ENCODE data around the gene BMP6. TPM values are rescaled to one million over a fixed set of nuclear protein-coding genes. Genes with fewer than 3 reads are reported as not detected.

Gene BMP6
- total RNA-seq, 4 donors from 2014 or later: 0.57 to 2.9 (median 1.1) TPM

DNA sequence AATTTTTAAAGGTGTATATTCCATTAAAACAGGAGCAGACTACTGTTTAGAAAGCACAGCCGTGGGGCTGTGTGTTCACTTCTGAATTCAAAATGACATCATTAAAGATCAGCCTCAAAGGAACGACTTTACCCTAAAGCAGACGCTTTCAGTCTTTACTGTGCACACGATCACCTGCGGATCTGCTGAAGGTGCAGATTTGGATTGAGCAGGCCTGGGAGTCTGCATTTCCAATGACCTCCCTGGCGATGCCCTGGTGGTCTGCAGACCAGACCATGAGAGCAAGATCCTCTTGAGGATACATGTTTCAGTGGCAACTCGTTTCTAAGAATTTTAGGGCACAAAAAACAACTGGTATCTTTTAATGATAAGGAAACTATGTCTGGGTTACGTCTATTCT is 157.5 kb downstream of the BMP6 start:
- peaks cover 27 to 90% (median 54%) of the 10 kb centered on the region in 3 donors for H3K36me3 ChIP-seq
- no peaks in the 10 kb centered on the region for H3K27me3 ChIP-seq
- H3K4me3 ChIP-seq: no peak overlapping the region
- TF ChIP-seq, protein P1, sequence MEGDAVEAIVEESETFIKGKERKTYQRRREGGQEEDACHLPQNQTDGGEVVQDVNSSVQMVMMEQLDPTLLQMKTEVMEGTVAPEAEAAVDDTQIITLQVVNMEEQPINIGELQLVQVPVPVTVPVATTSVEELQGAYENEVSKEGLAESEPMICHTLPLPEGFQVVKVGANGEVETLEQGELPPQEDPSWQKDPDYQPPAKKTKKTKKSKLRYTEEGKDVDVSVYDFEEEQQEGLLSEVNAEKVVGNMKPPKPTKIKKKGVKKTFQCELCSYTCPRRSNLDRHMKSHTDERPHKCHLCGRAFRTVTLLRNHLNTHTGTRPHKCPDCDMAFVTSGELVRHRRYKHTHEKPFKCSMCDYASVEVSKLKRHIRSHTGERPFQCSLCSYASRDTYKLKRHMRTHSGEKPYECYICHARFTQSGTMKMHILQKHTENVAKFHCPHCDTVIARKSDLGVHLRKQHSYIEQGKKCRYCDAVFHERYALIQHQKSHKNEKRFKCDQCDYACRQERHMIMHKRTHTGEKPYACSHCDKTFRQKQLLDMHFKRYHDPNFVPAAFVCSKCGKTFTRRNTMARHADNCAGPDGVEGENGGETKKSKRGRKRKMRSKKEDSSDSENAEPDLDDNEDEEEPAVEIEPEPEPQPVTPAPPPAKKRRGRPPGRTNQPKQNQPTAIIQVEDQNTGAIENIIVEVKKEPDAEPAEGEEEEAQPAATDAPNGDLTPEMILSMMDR (IDR thresholded peaks at IDR 0.05): no peak
- no peak for TF ChIP-seq POLR2A (IDR thresholded peaks at IDR 0.05)
- intact Hi-C loops (cut with DNase I): no loop called here
- DNase-seq: no peak
- WGBS, 2 donors: 93 to 100% methylated on average over 7 to 8 of the region's 8 CpGs
- peaks cover 0 to 4% (median 0%) of the 10 kb centered on the region in 3 donors for H3K4me1 ChIP-seq
- H3K27ac ChIP-seq: no peak overlapping the region
- no peaks in the 10 kb centered on the region for H3K9me3 ChIP-seq

DNA sequence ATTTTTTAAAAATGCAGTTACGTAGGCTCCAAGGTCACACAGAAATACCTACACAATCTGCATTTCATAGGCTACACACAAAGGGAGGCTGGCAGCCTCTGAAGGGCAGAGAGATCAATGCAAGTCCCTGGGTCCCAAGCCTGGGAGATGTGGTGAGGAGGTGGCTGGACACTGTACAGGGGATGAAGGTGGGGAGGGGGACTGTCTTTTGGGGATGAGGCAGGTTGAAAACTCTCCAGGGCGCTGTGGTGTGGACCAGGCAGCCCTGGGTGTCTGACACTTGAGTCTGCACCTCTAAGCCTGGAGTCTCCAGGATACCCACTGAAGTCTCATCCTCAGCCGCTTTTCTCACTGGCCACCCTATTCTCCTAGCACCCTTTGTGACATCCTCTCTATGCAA is 160.2 kb downstream of the BMP6 start:
- Histone ChIP-seq H3K27ac (no peak overlapping the region), H3K36me3 (peaks cover 37 to 100% (median 68%) of the 10 kb centered on the region in 3 donors), H3K4me1 (no peaks in the 10 kb centered on the region), H3K9me3 (no peaks in the 10 kb centered on the region), H3K4me3 (no peak overlapping the region), H3K27me3 (no peaks in the 10 kb centered on the region)
- no peak for TF ChIP-seq POLR2A (IDR thresholded peaks at IDR 0.05)
- TF ChIP-seq, protein P1 (IDR thresholded peaks at IDR 0.05): no peak
- 92 to 93% methylated on average over 2 to 3 of the region's 3 CpGs for WGBS, 2 donors
- DNase-seq: no peak
- intact Hi-C loops (cut with DNase I): no loop called here

DNA sequence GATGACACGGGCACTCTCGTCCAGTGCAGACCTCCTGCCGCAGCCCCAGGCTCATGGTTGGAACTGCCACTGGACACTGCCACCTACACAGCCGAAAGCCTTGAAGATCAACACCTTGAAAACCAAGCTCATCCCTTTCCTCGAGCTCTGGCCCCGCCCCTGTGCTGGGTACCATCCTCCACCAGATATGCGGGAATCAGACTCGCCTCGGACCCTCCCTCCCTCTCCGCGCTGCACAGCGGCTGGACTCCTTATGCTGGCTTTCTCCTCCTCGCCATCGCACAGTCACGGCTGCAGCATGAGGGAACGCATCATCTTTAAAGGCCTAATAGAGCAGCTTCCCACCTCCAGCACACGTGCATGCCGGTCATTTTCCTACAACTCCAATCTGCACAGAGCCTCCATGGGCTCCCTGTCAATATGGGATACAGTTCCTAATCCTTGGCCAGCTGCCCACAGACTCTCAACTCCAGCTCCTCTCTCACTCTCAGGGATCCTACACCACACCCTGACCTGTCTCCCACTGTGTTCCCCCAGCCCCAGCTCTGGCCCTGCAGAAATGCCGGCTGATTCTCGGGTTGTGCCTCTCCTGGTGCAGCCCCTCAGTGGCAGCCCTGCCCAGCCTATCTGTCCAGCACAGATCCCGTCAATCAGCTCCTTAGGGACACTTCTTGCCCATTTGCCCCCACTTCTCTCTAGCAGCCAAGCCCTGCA is 161.5 kb downstream of the BMP6 start:
- Histone ChIP-seq H3K4me1 (no peaks in the 10 kb centered on the region), H3K9me3 (no peaks in the 10 kb centered on the region), H3K27ac (no peak overlapping the region), H3K36me3 (peaks cover 36 to 100% (median 60%) of the 10 kb centered on the region in 3 donors), H3K4me3 (no peak overlapping the region), H3K27me3 (no peaks in the 10 kb centered on the region)
- no peak for DNase-seq
- 95 to 98% methylated on average over 19 to 20 of the region's 21 CpGs for WGBS, 2 donors
- TF ChIP-seq, protein P1 (IDR thresholded peaks at IDR 0.05): no peak
- TF ChIP-seq POLR2A (IDR thresholded peaks at IDR 0.05): no peak
- intact Hi-C loops (cut with DNase I): no loop called here

DNA sequence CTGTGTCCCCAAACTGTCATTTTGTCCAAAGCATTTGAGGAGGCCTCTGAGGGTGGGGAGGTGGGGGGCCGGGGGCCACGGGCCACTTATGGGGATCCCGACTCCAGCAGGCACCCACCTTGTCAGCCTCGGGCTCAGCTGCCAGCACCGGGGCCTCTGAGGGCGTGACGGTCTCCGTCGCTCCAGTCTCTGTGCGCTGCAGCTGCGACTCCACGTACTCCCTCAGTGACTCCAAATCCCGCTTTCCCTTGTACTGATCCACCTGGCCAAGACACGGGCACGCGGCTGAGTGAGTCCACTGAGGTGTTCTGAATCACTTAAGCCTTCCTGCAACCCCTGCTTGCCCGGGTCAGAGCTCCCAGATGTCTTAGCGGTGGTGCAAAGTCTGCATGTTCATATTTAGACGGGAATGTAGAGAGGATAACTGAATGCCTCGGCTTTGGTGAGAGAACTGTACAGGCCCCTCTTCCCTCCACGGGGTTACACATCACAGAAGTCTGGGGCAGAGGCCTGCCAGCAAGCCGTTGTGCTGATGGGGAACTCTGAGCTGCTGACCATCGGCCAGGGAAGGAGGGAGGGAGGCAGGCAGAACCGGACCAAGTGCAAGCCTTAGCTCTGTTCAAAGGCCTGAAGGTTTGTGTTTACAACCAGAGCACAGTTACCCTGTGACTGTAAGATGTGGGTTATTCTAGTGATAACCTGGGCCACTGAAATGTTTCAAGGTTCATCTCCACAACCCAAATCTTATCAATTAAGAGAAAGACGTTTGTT is 162.9 kb downstream of the BMP6 start:
- no peak overlapping the region for H3K4me3 ChIP-seq
- no peaks in the 10 kb centered on the region for H3K4me1 ChIP-seq
- WGBS, 2 donors: 81 to 90% methylated on average over 3 to 13 of the region's 25 CpGs
- no peak overlapping the region for H3K27ac ChIP-seq
- no peak for TF ChIP-seq POLR2A (IDR thresholded peaks at IDR 0.05)
- TF ChIP-seq, protein P1 (IDR thresholded peaks at IDR 0.05): no peak
- no peaks in the 10 kb centered on the region for H3K27me3 ChIP-seq
- intact Hi-C loops (cut with DNase I): no loop called here
- H3K9me3 ChIP-seq: no peaks in the 10 kb centered on the region
- peaks cover 34 to 100% (median 65%) of the 10 kb centered on the region in 3 donors for H3K36me3 ChIP-seq
- DNase-seq: no peak

Data from esophagus squamous epithelium (tissue), 5 donors.